Sigmoid colon (tissue), 7 donors: Measurements from ENCODE around the gene LRATD1. TPM values are rescaled to one million over a fixed set of nuclear protein-coding genes. Genes with fewer than 3 reads are reported as not detected.

Experiments
- DNase-seq: peaks from one replicate; pipeline ENCODE4 v3.0.0-alpha.2; 2019
- H3K27ac ChIP-seq, 4 donors: fragments of 200-600 bp; sonication (generic); one replicate each; pipeline ENCODE4 v1.5.1; 2016 to 2019; ENCODE audit warnings: mild to moderate bottlenecking in 1 of 4
- H3K27me3 ChIP-seq, 3 donors: fragments of 200-600 bp; sonication (generic); one replicate each; pipeline ENCODE4 v1.5.1; 2019; ENCODE audit warnings: mild to moderate bottlenecking in 1 of 3
- H3K36me3 ChIP-seq, 4 donors: fragments of 200-600 bp; sonication (generic); one replicate each; pipeline ENCODE4 v1.5.1; 2016 to 2019
- H3K4me1 ChIP-seq, 4 donors: fragments of 200-600 bp; sonication (generic); one replicate each; pipeline ENCODE4 v1.5.1; 2017 to 2019
- H3K4me3 ChIP-seq, 4 donors: fragments of 200-600 bp; sonication (generic); one replicate each; pipeline ENCODE4 v1.5.1; 2017 to 2019; ENCODE audit warnings: mild to moderate bottlenecking in 2 of 4, moderate library complexity in 1 of 4
- H3K9me3 ChIP-seq, 4 donors: fragments of 200-600 bp in 3 of 4; sonication (generic) in 3 of 4; one replicate each; pipeline versions ENCODE4 v1.5.1 to v1.6.1; 2013 to 2019
- EP300 ChIP-seq, 4 donors: sonication (generic); formaldehyde crosslinking; IDR thresholded peaks; one replicate each; pipeline ENCODE4 v1.6.1; 2017; ENCODE audit warnings: antibody characterized with exemption in 4 of 4
- POLR2A ChIP-seq, 2 donors: fragments of 450-650 bp; IDR thresholded peaks; one replicate each; pipeline ENCODE4 v1.6.1; 2016; ENCODE audit warnings: antibody characterized with exemption in 2 of 2, mild to moderate bottlenecking in 2 of 2, moderate library complexity in 2 of 2
- POLR2AphosphoS5 ChIP-seq, 4 donors: sonication (generic); formaldehyde crosslinking; IDR thresholded peaks; one replicate each; pipeline ENCODE4 v1.6.1; 2017; ENCODE audit warnings: antibody characterized with exemption in 4 of 4
- WGBS, 2 donors: extraction: QIAGEN DNeasy Blood & Tissue Kit; methylation state at CpG; one replicate each; pipeline ENCODE4 v1.1.7; 2013; 5-methylcytosine and 5-hydroxymethylcytosine counted together
- intact Hi-C: fragments of 100-400 bp; cut with DNase I; formaldehyde crosslinking; loops from one replicate; pipeline ENCODE4 v1.15.1; 2023
- polyA plus RNA-seq, 3 donors: library from polyadenylated mRNA; stranded (reverse); fragments of 200-250 nt; gene quantifications; one replicate each; pipeline ENCODE4 v1.2.3, GENCODE V29; 2013
- total RNA-seq, 4 donors: library from RNA; depleted of rRNA; stranded (reverse); fragments of >200 nt; gene quantifications; one replicate each; pipeline ENCODE4 v1.1.0, GENCODE V29; 2016
- TF ChIP-seq, protein P1 (sequence below), 4 experiments: fragments of 450-650 bp in 3 of 4; fragments of 200-600 bp in 1 of 4; IDR thresholded peaks; one replicate each; pipeline ENCODE4 v1.5.1; 2016 to 2019; ENCODE audit warnings: antibody characterized with exemption in 4 of 4, mild to moderate bottlenecking in 3 of 4, moderate library complexity in 2 of 4
- donor health status: healthy with polysubstance abuse.
- donor health status: Bipolar disorder and iron deficiency.
- donor health status: healthy.

The LRATD1 gene
- total and polyA plus RNA-seq, 7 donors, result 2.7 to 40.6 (median 5.7) TPM

DNA sequence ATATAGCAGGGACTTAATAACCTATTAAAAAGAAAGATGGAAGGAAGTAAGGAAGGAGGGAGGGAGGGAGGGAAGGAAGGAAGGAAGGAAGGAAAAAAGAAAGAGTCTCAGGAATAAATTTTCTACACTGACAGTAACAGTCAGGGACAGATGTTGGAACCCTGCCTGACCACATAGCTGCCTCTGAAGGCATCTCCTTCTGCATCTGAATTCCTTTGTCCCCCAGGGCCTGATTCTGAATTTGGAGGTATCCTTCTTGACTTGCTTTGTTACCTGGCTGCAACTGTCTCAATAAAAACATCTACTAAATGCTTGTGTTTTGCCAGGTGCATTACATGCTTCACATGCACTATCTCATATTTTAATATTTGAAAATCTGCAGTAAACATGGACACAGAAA is 17.4 kb upstream of the LRATD1 start:
- DNase-seq, result no peak
- no peak overlapping the region for H3K4me3 ChIP-seq
- H3K36me3 ChIP-seq, result no peaks in the 10 kb centered on the region
- no peaks in the 10 kb centered on the region for H3K4me1 ChIP-seq
- H3K27me3 ChIP-seq, result no peaks in the 10 kb centered on the region
- no peak overlapping the region for H3K27ac ChIP-seq
- no peaks in the 10 kb centered on the region for H3K9me3 ChIP-seq
- intact Hi-C loops, result no loop called here
- TF ChIP-seq, protein P1, sequence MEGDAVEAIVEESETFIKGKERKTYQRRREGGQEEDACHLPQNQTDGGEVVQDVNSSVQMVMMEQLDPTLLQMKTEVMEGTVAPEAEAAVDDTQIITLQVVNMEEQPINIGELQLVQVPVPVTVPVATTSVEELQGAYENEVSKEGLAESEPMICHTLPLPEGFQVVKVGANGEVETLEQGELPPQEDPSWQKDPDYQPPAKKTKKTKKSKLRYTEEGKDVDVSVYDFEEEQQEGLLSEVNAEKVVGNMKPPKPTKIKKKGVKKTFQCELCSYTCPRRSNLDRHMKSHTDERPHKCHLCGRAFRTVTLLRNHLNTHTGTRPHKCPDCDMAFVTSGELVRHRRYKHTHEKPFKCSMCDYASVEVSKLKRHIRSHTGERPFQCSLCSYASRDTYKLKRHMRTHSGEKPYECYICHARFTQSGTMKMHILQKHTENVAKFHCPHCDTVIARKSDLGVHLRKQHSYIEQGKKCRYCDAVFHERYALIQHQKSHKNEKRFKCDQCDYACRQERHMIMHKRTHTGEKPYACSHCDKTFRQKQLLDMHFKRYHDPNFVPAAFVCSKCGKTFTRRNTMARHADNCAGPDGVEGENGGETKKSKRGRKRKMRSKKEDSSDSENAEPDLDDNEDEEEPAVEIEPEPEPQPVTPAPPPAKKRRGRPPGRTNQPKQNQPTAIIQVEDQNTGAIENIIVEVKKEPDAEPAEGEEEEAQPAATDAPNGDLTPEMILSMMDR (IDR thresholded peaks at IDR 0.05), result no peak
- TF ChIP-seq EP300 (IDR thresholded peaks at IDR 0.05), result no peak
- TF ChIP-seq POLR2A (IDR thresholded peaks at IDR 0.05), result no peak
- no peak for TF ChIP-seq POLR2AphosphoS5 (IDR thresholded peaks at IDR 0.05)

DNA sequence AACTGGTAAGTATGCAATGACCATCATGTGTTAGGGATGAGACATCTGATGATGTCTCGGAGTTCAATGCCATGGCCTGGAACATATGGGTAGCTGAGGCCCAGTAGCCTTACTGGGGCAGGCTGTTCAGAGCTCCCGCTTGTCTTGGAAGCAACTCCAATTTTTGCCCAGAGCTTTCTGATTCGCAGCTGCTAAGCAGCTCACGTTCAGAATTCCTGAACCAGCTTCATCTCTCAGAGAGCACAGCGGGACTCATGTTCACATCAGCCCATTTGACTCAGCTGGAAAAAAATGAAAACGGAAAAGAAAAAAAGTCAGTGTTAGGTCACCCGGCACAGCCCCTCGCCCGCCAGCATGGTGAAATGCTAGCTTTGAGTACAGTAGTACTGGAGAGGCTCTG is 16.8 kb upstream of the LRATD1 start:
- Histone ChIP-seq H3K36me3 (no peaks in the 10 kb centered on the region), H3K9me3 (no peaks in the 10 kb centered on the region), H3K27ac (no peak overlapping the region), H3K4me1 (no peaks in the 10 kb centered on the region), H3K27me3 (no peaks in the 10 kb centered on the region), H3K4me3 (no peak overlapping the region)
- intact Hi-C loops, result no loop called here
- TF ChIP-seq EP300 (IDR thresholded peaks at IDR 0.05), result no peak
- TF ChIP-seq POLR2A (IDR thresholded peaks at IDR 0.05), result no peak
- TF ChIP-seq, protein P1 (IDR thresholded peaks at IDR 0.05), result no peak
- no peak for TF ChIP-seq POLR2AphosphoS5 (IDR thresholded peaks at IDR 0.05)
- WGBS, 2 donors, result 82 to 93% methylated on average over 9 of the region's 9 CpGs
- no peak for DNase-seq

DNA sequence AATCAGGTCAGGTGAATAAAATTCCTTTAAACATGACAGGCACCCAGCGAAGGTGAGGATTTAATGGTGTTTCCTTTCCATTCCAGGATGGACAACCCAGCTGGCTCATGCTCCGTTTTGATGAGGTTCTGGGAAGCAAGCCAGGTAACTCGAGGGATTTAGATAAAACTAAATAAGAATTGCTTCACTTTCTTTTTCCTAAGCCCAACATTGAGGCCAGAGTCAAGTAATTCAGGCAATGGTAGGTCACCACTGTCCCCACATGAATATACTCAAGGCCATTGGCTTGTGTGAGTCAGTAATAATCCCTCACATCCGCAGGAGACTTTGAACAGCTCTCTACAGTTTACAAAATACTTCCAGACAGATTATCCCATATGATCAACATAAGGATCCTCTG is 16.2 kb upstream of the LRATD1 start:
- Histone ChIP-seq H3K27ac (no peak overlapping the region), H3K27me3 (no peaks in the 10 kb centered on the region), H3K4me1 (no peaks in the 10 kb centered on the region), H3K36me3 (no peaks in the 10 kb centered on the region), H3K4me3 (no peak overlapping the region), H3K9me3 (no peaks in the 10 kb centered on the region)
- no peak for DNase-seq
- 29 to 50% methylated on average over 4 of the region's 4 CpGs for WGBS, 2 donors
- TF ChIP-seq POLR2A (IDR thresholded peaks at IDR 0.05), result no peak
- TF ChIP-seq EP300 (IDR thresholded peaks at IDR 0.05), result no peak
- TF ChIP-seq, protein P1 (IDR thresholded peaks at IDR 0.05), result no peak
- TF ChIP-seq POLR2AphosphoS5 (IDR thresholded peaks at IDR 0.05), result no peak
- intact Hi-C loops, result no loop called here

DNA sequence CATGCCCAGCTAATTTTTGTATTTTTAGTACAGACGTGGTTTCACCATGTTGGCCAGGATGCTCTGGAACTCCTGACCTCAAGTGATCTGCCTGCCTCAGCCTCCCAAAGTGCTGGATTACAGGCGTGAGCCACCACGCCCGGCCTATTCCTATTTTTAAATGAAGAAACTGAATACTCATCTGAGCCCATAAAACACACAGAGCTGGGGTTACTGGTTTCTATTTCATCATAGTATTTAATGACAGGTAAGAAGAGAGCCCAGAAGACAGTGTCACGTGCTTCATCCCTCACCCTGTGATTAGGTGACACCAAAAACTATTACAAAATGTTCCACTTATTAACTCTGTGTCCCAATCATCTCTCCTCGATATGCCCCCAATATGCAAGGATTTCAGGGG is 15.6 kb upstream of the LRATD1 start:
- Histone ChIP-seq H3K9me3 (no peaks in the 10 kb centered on the region), H3K4me3 (no peak overlapping the region), H3K27me3 (no peaks in the 10 kb centered on the region), H3K27ac (no peak overlapping the region), H3K4me1 (no peaks in the 10 kb centered on the region), H3K36me3 (no peaks in the 10 kb centered on the region)
- WGBS, 2 donors, result 89 to 90% methylated on average over 6 of the region's 6 CpGs
- TF ChIP-seq POLR2A (IDR thresholded peaks at IDR 0.05), result no peak
- TF ChIP-seq, protein P1 (IDR thresholded peaks at IDR 0.05), result no peak
- TF ChIP-seq EP300 (IDR thresholded peaks at IDR 0.05), result no peak
- TF ChIP-seq POLR2AphosphoS5 (IDR thresholded peaks at IDR 0.05), result no peak
- intact Hi-C loops, result no loop called here
- no peak for DNase-seq

DNA sequence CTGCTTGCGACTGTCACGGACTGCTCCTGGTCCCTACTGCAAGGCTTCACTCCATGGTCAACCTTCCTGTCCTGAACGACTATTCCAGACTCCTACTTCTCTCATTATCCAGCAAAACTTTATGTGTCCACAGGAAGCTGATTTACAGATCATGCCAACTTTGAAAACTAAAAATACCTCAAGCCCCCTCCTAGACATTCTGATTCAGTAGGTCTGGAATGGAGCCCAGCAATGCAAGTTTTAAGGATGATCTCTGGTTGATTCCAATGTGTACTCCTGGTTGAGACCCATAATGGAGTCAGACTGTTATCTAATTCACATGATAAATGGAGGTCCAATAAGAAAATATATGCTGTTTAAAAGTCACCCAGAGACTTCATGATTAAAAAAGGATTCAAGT is 13.1 kb upstream of the LRATD1 start:
- no peak for DNase-seq
- Histone ChIP-seq H3K4me3 (no peak overlapping the region), H3K27ac (no peak overlapping the region), H3K36me3 (no peaks in the 10 kb centered on the region), H3K9me3 (no peaks in the 10 kb centered on the region), H3K4me1 (no peaks in the 10 kb centered on the region), H3K27me3 (no peaks in the 10 kb centered on the region)
- TF ChIP-seq, protein P1 (IDR thresholded peaks at IDR 0.05), result no peak
- TF ChIP-seq POLR2A (IDR thresholded peaks at IDR 0.05) (no peak), EP300 (IDR thresholded peaks at IDR 0.05) (no peak), POLR2AphosphoS5 (IDR thresholded peaks at IDR 0.05) (no peak)
- 80 to 86% methylated on average over 3 of the region's 3 CpGs for WGBS, 2 donors
- intact Hi-C loops, result no loop called here
